Chondrocyte (in vitro differentiated cells): ENCODE data around the gene DRAM1. TPM values are rescaled to one million over a fixed set of nuclear protein-coding genes. Genes with fewer than 3 reads are reported as not detected.

Source experiments
- DNase-seq: peaks from one replicate; pipeline ENCODE4 v3.0.0; 2021; ENCODE audit warnings: mixed read lengths, low spot score
- H3K27ac Mint-ChIP-seq: one replicate; pipeline ENCODE4 v1.8.0; 2021; ENCODE audit warnings: mild to moderate bottlenecking, moderate library complexity, mixed read lengths; ENCODE audit not compliant: unreplicated experiment
- H3K27me3 Mint-ChIP-seq: 2 replicates; pipeline ENCODE4 v1.8.0; 2021; ENCODE audit warnings: low read depth, mixed read lengths
- H3K36me3 Mint-ChIP-seq: 2 replicates; pipeline ENCODE4 v1.8.0; 2021; ENCODE audit warnings: low read depth, mixed read lengths
- H3K4me1 Mint-ChIP-seq: 2 replicates; pipeline ENCODE4 v1.8.0; 2021; ENCODE audit warnings: low read depth, mild to moderate bottlenecking, mixed read lengths
- H3K4me3 Mint-ChIP-seq: one replicate; pipeline ENCODE4 v1.8.0; 2021; ENCODE audit warnings: mild to moderate bottlenecking, moderate library complexity, mixed read lengths; ENCODE audit not compliant: unreplicated experiment
- H3K9me3 Mint-ChIP-seq: 2 replicates; pipeline ENCODE4 v1.8.0; 2021; ENCODE audit warnings: low read depth, mixed read lengths
- total RNA-seq: library from RNA; stranded (reverse); gene quantifications from 3 replicates; pipeline ENCODE4 v1.2.1, GENCODE V29; 2021
- TF ChIP-seq, protein P1 (sequence below): fragments of 200-600 bp; sonication (generic); IDR thresholded peaks from 2 replicates; pipeline ENCODE4 v1.5.0; 2021; ENCODE audit warnings: antibody characterized with exemption, mild to moderate bottlenecking, moderate library complexity

The DRAM1 gene
- total RNA-seq, 1 donor from 2014 or later, result 11.6 TPM

DNA sequence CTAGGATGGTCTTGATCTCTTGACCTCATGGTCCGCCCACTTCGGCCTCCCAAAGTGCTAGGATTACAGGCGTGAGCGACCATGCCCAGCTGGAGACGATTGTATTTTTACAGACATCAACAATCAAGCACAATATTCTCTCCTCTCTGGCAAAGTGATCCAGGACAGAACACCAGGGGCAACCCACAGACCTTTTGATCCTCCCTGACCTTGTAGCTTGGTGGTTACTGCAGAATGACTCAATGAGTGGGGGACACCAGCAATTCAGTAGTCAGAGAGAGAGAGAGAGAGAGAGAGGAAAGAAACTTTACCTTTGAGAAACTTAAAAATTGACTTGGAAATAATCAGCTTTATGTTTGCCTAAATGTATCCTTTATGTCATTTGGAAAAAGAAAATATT lies 51.2 kb downstream of the DRAM1 start:
- TF ChIP-seq, protein P1, sequence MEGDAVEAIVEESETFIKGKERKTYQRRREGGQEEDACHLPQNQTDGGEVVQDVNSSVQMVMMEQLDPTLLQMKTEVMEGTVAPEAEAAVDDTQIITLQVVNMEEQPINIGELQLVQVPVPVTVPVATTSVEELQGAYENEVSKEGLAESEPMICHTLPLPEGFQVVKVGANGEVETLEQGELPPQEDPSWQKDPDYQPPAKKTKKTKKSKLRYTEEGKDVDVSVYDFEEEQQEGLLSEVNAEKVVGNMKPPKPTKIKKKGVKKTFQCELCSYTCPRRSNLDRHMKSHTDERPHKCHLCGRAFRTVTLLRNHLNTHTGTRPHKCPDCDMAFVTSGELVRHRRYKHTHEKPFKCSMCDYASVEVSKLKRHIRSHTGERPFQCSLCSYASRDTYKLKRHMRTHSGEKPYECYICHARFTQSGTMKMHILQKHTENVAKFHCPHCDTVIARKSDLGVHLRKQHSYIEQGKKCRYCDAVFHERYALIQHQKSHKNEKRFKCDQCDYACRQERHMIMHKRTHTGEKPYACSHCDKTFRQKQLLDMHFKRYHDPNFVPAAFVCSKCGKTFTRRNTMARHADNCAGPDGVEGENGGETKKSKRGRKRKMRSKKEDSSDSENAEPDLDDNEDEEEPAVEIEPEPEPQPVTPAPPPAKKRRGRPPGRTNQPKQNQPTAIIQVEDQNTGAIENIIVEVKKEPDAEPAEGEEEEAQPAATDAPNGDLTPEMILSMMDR, result no peak
- Mint-ChIP-seq H3K4me3 (no peak overlapping the region), H3K36me3 (peaks cover 1% of the 10 kb centered on the region), H3K27me3 (no peaks in the 10 kb centered on the region), H3K27ac (no peak overlapping the region), H3K4me1 (peaks cover 4% of the 10 kb centered on the region), H3K9me3 (peaks cover 3% of the 10 kb centered on the region)
- no peak for DNase-seq

DNA sequence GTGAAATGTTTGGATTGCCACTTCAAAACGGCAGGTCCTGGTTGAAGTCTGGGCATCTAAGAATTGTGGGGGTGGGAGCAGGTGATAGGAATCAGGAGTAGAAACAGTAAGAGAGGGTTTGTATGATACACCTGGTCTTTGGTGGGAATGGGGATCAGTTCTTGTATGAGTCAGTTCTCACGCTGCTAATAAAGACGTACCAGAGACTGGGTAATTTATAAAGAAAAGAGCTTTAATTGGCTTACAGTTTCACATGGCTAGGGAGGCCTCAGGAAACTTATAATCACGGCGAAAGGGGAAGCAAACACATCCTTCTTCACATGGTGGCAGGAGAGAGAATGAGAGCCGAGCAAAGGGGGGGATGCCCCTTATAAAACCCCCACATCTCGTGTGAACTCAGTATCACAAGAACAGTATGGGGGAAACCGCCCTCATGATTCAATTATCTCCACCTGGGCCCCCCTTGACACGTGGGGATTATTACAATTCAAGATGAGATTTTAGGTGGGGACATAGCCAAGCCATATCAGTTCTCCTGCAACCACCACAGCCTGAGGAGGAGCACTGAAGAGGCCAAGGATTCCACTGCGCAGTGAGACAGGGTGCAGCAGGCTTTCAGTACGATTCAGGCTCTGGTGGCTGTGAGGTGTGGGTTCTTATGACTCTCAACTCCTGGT lies 52.1 kb downstream of the DRAM1 start:
- no peak overlapping the region for H3K27ac Mint-ChIP-seq
- H3K4me3 Mint-ChIP-seq, result no peak overlapping the region

DNA sequence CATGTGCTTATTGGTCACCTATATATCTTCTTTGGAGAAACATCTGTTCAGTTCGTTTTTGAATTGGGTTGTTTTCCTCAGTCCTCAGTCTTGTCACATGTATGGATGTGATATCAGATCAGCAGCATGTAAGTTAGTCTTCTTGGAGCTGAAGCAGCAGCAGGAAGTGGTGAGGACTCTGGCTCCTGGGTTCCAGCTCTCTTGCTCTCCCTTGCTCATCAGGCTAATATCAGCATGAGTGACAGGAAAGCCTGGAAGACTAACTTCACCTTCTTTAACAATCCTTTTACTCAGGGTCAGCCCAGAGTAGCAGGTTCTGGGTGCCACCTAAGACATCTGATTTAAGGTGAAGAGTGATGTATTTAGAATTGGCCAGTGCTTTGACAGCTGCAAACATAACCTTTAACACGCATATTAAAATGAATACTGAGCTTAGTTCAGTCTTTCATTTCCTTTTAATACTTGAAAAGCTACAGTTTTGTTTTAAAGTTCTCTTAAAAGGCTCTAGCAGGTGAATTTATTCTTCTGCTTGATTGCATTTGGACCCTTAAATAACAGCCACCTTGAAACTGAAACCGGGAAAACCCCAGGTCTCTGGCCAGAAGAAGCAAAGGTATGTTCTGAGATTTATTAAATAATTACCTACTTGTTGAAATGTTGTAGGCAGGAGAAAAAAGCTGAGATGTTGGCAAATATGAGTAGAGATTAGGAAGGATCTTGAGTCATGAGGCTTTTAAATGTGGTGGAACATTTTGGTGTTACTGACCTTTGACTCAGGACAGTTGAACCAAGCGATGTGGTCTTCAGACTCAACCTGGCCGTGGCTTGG lies 54.3 kb downstream of the DRAM1 start:
- Mint-ChIP-seq H3K27ac (no peak overlapping the region), H3K27me3 (no peaks in the 10 kb centered on the region)
- TF ChIP-seq, protein P1, result no peak

More for the DNA sequence above, 52.1 kb downstream of the DRAM1 start:
- Mint-ChIP-seq H3K4me1 (peaks cover 4% of the 10 kb centered on the region), H3K27me3 (no peaks in the 10 kb centered on the region), H3K9me3 (no peaks in the 10 kb centered on the region), H3K36me3 (peaks cover 1% of the 10 kb centered on the region)
- TF ChIP-seq, protein P1, result no peak
- no peak for DNase-seq

DNA sequence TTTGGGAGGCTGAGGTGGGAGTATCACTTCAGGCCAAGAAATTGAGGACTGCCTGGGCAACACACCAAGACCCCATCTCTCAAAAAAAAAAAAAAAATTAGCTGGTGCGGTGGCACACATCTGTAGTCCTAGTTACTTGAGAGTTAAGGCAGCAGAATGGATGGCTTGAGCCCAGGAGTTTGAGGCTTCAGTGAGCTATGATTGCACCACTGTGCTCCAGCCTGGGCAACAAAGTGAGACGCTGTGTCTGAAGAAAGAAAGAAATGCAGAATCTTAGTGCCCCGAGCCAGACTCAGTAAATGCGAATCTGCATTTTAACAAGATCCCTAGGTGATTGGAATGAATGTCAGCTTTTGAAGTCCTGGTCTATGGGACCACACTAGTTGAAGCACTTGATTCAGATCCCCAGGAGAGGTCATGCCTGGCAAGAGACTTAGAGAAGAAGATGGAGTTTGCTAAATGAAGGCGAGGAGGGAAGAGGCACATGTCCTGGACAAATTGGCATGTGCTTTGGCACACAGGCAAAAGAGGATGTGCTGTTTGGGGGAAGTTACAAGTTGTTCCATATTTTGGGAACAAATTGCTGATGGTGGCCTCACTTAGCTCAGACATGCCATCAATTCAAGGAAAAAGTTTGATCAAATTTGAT lies 56.6 kb downstream of the DRAM1 start:
- Mint-ChIP-seq H3K9me3 (no peaks in the 10 kb centered on the region), H3K4me1 (peaks cover 12% of the 10 kb centered on the region), H3K27me3 (no peaks in the 10 kb centered on the region), H3K36me3 (peaks cover 1% of the 10 kb centered on the region), H3K4me3 (no peak overlapping the region), H3K27ac (no peak overlapping the region)
- TF ChIP-seq, protein P1, result no peak
- DNase-seq, result no peak

More for the DNA sequence above, 54.3 kb downstream of the DRAM1 start:
- H3K9me3 Mint-ChIP-seq, result no peaks in the 10 kb centered on the region
- H3K36me3 Mint-ChIP-seq, result peaks cover 1% of the 10 kb centered on the region
- peaks cover 10% of the 10 kb centered on the region for H3K4me1 Mint-ChIP-seq
- no peak for DNase-seq
- H3K4me3 Mint-ChIP-seq, result no peak overlapping the region
